HG03457 (cell line): ENCODE measurements around the gene FLVCR2.

Experiments used
- ATAC-seq: cut with Tn5 transposase; IDR thresholded peaks from one replicate; pipeline ENCODE4 v1.9.1; 2021; ENCODE audit warnings: moderate number of reproducible peaks; ENCODE audit not compliant: unreplicated experiment

The FLVCR2 gene

DNA sequence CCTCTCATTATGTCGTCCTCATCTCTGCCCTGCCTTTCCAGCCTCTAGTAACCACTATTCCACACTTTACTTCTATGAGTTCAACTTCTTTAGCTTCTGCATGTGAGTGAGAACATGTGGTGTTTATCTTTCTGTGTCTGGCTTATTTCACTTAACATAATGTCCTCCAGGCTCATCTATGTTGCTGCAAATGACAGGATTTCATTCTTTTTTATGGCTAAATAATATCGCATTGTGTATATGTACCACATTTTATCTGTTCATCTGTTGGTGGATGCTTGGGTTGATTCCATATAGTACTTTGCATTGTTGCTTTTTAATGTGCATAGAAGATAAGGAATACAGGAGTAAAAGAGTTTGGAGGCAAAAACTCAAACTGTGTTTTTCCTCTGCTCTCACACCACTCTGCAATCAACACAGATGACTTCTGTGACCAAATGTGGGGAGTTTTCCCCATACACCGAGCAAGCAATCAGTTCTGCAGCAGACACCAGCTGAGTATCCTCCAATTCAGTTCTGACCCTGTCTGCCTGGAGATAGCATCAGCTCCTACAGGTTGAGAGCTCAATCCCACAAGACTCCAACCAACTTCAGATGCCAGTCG, 24.6 kb upstream of the FLVCR2 start:
- no peak for ATAC-seq

DNA sequence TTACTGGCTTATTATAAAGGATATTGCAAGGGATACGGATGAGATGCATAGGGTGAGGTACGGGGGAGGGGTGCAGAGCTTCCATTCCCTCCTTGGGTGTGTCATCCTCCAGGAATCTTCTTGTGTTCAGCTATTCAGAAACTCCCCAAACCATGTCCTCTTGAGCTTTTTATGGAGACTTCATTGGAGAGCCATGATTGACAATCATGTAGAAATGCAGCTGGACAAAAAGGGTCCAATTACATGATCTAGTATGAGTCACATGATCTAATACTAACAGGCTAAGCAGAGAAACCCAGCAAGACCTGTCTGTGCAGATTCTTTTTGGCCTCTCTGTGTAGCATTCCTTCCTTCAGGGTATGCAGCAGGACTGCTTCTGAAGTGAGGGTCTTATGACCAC, 23.9 kb upstream of the FLVCR2 start:
- ATAC-seq, result no peak

DNA sequence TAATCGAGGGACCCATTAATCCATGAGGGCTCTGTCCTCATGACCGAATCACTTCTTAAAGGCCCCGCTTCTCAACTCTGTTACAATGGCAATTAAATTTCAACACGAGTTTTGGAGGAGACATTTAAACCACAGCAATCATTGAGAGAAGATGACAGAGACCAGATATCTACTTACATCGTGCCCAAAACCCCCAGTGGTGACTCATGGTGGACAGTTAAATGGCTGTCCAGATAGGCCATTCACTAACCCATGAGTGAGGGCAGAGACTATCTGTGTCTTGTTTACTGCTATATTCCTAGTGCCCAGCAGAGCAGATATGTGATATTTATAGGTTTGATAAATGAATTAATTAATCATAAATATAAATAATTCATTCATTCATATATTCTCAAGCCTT, 20.0 kb upstream of the FLVCR2 start:
- ATAC-seq, result no peak

DNA sequence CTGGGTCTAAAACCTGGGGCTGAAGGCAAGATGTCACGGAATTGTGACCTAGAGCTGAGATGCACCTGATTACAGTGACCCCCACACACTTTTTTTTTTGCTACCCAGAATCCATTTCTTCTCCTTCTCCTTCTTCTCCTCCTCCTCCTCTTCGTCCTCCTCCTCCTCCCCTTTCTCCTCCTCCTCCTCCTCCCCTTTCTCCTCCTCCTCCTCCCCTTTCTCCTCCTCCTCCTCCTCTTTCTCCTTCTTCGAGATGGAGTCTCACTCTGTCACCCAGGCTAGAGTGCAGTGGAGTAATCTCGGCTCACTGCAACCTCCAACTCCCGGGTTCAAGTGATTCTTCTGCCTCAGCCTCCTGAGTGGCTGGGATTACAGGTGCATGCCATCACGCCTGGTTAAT, 19.4 kb upstream of the FLVCR2 start:
- no peak for ATAC-seq

DNA sequence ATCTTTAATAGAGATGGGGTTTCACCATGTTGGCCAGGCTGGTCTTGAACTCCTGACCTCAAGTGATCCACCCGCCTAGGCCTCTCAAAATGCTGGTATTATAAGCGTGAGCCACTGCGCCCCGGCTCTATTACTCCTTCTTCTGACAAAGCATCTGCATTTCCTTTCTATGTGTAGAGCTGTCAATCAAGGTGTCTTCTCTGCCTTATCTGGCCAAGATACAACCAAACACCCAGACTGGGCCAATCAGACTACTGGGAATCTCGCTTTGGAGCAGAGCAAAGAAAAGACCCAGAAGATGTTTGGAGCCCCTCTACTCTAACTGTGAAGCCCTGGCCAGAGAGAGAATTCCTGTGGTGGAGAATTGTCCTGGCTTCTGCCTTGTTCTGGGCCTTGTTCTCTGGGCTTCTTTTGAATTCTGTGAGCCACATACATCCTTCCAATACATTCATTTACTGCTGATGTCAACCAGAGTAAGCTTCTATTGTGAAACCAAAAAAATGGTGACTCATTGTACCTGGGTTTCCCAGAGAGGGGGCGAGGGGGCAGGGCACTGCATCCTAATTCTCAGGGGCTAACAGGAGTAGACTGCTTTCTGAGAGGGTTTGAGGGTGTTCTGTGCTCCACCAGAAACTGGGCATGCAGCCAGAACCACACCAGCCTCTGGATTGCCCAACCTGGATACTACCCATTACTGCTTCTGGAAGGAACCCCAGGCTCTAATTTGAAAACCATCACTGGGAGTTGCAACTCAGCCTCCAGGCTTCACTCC, 18.8 kb upstream of the FLVCR2 start:
- no peak for ATAC-seq

DNA sequence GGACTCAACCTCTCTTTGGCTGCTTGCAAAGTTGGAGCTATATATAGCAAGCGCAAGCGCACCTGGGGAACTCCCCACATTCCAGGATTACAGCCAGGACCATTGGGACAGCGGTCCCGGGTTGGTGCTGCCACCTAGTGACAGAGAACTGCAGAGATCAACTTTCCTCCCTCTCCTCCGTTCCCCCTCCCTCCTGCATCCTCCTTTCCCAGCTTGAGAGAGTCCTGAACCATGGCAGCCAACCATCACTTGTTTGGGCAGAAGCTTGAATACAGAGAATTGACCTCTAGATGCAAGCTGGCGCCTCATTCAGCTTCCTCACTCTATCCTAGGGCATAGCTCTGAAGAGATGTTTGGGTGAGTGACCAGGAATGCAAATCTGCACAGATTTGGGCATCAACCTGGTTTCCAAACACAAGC, 17.4 kb upstream of the FLVCR2 start:
- ATAC-seq, result no peak

DNA sequence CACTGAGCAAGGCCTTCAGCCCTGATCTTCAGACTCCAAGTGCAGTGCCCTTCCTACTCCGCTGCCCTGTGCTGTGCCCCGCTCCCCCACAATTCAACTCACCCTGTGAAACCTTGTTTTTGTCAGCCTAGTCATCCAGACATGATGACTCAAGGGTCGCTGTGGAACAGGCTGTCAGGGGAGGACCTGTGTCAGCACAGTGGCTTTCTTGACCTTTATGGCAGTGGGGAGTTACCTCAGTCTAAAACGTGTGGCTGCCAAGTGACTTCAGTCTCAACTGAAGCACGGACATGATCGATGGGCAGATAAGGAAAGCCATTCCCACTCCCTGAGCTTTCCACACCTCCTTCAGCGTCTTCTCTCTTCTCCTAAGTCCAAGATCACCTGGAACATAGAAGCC, 16.3 kb upstream of the FLVCR2 start:
- no peak for ATAC-seq

DNA sequence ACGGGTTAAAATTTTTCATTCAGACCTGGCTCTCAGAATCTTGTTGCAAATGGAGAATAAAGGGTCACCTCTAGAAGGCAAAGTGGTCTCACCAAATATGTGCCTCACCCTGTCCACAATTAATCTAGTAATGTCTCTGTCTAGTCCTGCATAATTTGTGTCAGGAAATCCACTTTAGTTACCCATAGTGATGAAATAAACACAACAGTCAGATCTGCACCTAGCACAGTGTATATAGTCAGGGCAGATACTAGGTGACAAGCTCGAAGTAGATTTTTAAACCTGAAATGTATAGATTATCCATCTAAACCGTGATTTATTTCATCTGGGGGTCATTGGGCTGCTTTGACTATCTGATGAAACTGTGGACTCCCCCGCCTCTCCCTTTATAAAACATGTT, 15.9 kb upstream of the FLVCR2 start:
- no peak for ATAC-seq

DNA sequence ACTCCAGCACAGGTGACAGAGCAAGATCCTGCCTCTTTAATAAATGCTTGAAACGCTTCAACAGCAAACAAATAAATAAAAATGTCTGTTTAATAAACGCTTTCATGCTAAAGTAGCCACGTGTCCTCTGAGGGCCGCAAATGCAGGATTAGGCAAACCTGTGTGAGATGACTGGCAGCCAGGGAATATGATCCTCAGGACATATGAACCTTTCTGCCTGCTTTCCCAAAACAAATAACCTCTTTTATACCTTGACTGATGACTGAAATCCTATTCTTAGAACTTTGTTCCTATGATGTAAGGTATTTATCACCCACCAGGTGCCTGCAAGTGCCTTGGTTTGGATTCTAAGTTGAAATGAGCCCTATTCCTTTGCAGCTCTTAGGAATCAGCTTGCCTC, 14.5 kb upstream of the FLVCR2 start:
- no peak for ATAC-seq

DNA sequence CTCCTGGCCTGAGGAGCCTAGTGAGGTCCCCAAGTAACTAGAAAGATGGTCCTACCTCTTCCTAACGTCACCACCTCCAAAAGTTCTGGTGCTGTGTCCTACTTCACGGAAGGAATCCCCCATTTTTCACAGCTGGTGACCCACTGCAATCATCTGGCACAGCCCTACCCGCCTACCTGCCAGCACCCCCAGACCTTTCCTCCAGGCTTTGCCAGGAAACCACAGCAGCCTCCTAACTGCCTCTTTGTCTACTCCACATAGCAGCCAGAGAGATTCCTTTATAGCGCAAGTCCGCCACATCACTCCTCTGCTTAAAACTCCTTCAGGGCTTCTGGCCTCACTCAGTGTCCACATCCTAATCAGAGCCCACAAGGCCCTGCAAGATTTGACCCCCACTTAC, 13.4 kb upstream of the FLVCR2 start:
- ATAC-seq, result no peak

DNA sequence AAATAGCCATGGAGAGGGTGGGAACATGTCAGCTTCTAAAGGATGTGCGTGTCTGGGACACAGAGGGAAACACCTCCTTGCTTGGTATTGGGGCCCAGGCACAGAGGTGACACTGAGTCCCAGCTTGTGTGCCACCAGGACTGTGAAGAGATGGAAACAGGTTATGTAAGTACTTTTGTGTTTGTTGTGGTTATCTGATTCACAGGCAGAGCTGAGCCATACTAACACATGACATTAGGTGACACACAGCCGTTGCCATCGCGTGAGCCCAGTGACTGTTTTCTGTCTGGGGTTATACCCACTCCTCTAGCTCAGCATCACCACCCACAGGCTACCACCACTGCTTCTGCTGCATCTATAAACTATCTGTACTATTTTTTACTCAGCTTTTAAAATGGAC, 12.1 kb upstream of the FLVCR2 start:
- ATAC-seq, result no peak

DNA sequence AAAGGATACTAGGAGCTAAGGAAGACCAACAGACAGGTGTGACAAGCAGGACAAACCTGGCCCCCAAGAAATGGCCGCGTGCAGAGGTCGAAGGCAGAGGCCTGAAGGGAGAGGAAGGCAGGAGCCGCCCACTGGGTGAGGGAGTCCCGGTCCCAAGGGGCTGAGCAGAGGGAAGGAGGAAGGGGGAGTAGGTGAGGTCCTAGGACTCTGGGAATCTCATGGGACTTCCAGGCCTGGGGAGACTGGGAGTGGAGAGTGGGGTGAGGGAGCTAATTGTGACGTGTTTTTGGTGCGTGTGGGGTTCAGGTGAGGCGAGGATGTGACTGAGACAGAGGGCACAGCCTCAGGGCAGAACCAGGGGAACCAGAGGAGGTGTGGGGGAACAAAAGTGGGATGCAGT, 11.7 kb upstream of the FLVCR2 start:
- ATAC-seq, result no peak

DNA sequence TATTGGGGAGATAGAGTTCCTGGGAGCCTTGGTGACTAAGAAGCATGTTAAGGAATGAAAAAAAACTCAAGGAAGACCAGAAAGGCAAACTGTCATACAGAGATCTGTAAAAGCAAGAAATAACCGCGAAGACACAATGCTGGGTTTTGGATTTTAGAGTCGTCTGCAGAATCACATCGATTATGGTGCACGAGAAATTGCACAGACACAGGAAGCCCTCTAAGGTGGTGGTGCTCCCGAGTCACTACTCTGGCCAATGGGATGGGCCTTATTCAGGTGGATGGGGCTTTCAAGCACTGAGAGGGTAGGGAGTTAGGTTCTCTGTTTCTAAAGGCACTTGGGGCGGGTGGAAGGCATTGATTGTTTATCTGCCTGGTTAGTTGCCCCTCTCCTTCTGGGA, 10.3 kb upstream of the FLVCR2 start:
- no peak for ATAC-seq

DNA sequence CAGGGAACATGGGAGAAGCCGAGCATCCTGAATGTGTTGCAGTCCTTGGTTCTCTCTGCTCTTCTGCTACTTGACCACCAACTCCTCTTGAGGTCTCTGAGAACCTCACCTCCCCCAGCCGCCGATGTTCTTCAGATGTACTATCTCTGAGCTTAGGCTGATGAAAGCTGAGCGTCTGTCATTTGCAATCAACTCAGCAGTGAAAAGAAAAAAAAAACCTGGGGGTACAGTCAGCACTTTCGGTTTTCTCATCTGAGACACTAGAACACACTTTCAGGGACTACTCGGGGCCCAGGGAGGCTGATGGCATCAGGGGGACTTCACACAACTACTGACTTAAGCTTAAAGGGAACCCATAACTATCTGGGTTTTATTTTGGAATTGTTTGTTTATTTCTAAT, 9.6 kb upstream of the FLVCR2 start:
- no peak for ATAC-seq

DNA sequence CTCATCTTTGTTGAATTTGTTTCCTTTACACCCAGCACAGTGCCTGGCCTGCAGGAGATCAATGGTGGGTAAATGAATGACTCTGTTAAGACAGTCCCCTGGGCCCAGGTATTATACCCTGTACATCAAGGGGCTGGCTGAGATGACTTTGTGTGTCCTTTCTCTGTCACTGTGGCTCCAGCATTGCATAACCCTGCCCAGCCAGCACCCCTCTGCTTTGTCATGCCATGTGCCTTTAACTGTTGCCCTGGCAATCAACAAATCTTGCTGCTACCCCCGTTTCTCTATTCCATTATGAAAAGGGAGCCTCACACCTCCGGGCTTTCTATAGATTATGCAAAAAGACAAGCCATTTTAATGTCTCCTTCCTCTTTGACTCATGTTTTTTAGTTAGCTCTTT, 7.6 kb upstream of the FLVCR2 start:
- ATAC-seq, result no peak

DNA sequence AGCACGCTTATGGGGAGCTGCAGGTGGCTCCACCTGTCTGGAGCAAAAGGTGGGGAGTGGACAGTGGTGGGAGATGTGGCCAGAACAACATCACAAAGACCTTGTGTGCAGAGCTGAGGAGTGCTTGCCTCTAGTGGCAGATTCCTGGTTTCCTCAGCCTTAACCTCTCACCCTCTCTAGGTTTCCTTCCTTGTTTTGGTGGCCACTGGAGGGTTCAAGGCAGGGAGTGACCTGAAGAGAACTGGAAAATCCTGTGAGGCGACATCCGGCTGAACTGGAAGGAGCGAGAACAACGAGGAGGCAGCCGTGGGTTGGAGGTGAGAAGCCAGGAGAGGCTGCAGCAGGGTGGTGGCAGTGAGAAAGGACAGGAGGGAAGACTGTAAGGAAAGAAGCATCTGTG, 6.3 kb upstream of the FLVCR2 start:
- no peak for ATAC-seq

DNA sequence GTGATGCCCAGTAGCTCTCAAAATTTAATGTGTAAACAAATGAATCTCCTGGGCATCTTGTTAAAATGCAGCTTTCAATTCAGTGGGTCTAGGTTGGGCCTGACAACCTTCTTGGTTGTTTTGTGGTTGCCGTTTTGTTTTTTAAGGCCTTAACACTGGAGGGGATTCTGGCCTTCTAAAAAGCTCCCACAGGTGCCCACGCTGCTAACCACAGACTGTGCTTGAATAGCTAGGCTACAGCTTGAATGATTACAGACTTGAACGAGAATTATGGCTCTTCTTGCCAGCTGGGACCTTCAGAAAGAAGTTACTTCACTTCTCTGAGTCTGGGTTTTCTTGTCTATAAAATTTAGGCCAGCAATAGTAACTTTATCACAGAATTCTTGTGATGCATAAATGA, 1.3 kb upstream of the FLVCR2 start:
- no peak for ATAC-seq

DNA sequence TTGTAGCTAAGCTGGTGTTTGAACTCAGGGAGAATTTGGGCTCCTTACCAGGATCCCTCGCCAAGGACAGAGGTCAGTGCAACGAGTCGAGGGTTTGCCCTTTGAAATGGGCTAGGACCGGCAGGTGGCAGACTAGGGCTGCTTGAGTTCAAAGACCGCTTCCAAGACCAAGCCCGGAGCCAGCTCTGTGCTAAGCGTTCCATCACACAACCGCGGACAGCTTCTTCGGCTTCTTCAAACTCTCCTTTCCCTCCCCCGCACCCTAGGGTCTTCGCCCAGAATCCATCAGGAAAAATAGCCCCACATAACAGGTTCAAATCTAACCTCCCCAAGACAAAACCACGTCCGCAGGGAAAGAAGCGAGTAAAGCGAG, 705 bp upstream of the FLVCR2 start:
- no peak for ATAC-seq

DNA sequence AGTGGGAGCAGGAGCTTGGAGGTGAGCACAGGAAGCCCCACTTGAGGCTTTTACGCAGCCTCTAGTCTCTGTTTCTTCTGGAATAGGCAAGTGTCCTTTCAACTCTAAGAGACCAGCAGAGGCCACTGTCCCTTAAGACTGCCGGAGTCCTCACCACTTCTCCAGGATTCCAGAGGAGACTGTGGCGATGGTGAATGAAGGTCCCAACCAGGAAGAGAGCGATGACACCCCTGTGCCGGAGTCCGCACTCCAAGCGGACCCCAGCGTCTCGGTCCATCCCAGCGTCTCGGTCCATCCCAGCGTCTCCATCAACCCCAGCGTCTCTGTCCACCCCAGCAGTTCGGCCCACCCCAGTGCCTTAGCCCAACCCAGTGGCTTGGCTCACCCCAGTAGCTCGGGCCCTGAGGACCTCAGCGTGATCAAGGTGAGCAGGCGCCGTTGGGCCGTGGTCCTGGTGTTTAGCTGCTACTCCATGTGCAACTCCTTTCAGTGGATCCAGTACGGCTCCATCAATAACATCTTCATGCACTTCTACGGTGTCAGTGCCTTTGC, 442 bp downstream of the FLVCR2 start:
- no peak for ATAC-seq

DNA sequence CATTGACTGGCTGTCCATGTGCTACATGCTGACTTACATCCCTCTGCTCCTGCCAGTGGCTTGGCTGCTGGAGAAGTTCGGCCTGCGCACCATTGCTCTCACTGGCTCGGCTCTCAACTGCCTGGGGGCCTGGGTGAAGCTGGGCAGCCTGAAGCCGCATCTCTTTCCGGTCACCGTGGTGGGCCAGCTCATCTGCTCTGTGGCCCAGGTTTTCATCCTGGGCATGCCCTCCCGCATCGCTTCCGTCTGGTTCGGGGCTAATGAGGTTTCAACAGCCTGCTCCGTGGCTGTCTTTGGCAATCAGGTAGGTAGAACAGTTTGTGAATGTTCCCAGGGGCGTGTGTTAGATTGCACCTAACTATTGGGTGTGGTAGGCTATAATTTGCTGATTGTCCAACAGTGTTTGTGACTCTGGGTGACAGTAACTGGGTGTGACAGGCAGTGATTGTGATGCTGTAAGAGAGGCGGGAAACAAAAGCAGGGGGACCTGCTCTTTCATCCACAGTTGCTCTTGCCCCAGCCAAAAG, 981 bp downstream of the FLVCR2 start:
- no peak for ATAC-seq

DNA sequence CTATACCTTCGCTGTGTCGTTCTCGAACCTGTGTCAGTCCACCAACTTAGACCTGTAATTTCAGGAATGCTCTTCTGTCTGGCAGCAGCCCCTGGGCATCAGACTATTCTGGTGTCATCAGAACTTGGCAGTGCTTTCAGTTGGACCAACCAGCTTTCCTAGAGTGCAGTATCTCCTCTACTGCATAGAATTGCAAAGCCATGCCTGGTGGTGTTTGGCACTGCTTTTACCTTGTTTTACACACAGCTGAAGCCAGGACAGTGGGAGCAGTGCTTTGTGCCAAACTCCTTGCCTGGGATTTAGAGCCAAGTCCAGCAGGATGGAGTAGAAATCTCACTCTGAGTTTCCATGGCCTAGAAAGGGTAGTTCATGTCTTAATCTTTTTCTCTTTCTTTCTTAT, 1.5 kb downstream of the FLVCR2 start:
- ATAC-seq, result no peak

DNA sequence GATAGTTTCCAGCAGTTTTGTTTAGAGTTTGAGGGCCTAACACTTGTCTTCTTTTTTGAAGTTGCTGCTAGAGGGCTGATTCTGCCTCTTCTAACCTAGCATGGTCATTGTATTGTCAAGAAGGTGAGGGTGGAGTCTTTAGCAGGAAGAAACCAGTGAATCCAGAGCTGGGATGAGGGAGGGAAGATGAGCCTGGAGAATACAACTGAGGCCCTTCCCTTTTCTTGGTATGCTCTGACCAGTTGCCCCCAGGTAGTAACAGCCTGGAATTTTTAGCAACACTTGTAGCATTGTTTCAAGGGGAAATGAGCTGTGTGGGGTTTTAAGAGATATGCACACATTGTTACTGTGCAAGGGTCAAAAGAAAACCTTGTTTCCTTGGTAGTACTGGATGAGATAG, 9.0 kb downstream of the FLVCR2 start:
- ATAC-seq, result no peak

DNA sequence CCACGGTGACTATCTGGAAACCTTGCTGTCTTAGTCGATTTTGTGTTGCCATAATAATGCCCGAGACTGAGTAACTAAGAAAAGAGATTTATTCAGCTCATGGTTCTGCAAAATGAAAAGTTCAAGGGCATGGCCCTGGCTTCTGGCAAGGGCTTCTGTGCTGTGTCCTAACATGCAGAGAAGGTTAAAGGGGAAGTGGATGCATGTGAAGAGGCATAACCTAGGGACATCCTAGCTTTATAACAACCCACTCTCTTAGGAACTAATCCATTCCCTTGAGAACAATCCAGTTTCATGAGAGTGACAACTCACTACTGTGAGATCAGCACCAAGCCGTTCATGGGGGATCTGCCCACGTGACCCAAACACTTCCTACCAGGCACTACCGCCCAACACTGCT, 11.5 kb downstream of the FLVCR2 start:
- no peak for ATAC-seq
